Osteocyte (in vitro differentiated cells): ENCODE measurements around the gene PRC1. TPM values are rescaled to one million over a fixed set of nuclear protein-coding genes. Genes with fewer than 3 reads are reported as not detected.

Experiments used
- DNase-seq: peaks from one replicate; pipeline ENCODE4 v3.0.0; 2021; ENCODE audit warnings: mixed read lengths; ENCODE audit not compliant: unreplicated experiment; ENCODE audit errors: extremely low spot score
- H3K27ac Mint-ChIP-seq: one replicate; pipeline ENCODE4 v1.8.0; 2021; ENCODE audit warnings: mild to moderate bottlenecking, mixed read lengths; ENCODE audit not compliant: unreplicated experiment
- H3K27me3 Mint-ChIP-seq: one replicate; pipeline ENCODE4 v1.8.0; 2021; ENCODE audit warnings: mixed read lengths; ENCODE audit not compliant: unreplicated experiment
- H3K36me3 Mint-ChIP-seq: one replicate; pipeline ENCODE4 v1.8.0; 2021; ENCODE audit warnings: mixed read lengths; ENCODE audit not compliant: unreplicated experiment
- H3K4me1 Mint-ChIP-seq: one replicate; pipeline ENCODE4 v1.8.0; 2021; ENCODE audit warnings: mixed read lengths; ENCODE audit not compliant: unreplicated experiment
- H3K4me3 Mint-ChIP-seq: one replicate; pipeline ENCODE4 v1.8.0; 2021; ENCODE audit warnings: mild to moderate bottlenecking, moderate library complexity, mixed read lengths; ENCODE audit not compliant: unreplicated experiment
- H3K9me3 Mint-ChIP-seq: one replicate; pipeline ENCODE4 v1.8.0; 2021; ENCODE audit warnings: mixed read lengths; ENCODE audit not compliant: unreplicated experiment
- CTCF ChIP-seq: fragments of 200-600 bp; sonication (generic); IDR thresholded peaks from 2 replicates; pipeline ENCODE4 v1.5.0; 2021; ENCODE audit warnings: antibody characterized with exemption, mild to moderate bottlenecking, moderate library complexity
- total RNA-seq: library from RNA; stranded (reverse); gene quantifications from 2 replicates; pipeline ENCODE4 v1.2.1, GENCODE V29; 2021

PRC1 gene
- total RNA-seq, 1 donor from 2014 or later = 33.9 TPM

GRCh38 chr15:90982135-90982534, 12.2 kb downstream of the PRC1 start:
- H3K36me3 Mint-ChIP-seq = peaks cover 9% of the 10 kb centered on the region
- H3K4me3 Mint-ChIP-seq = no peak overlapping the region
- peaks cover 11% of the 10 kb centered on the region for H3K4me1 Mint-ChIP-seq
- no peaks in the 10 kb centered on the region for H3K9me3 Mint-ChIP-seq
- H3K27me3 Mint-ChIP-seq = no peaks in the 10 kb centered on the region
- DNase-seq = no peak
- no peak for TF ChIP-seq CTCF
- H3K27ac Mint-ChIP-seq = no peak overlapping the region

GRCh38 chr15:90981681-90982080, 12.7 kb downstream of the PRC1 start:
- H3K4me3 Mint-ChIP-seq = no peak overlapping the region
- H3K9me3 Mint-ChIP-seq = no peaks in the 10 kb centered on the region
- H3K27me3 Mint-ChIP-seq = no peaks in the 10 kb centered on the region
- no peak for TF ChIP-seq CTCF
- peaks cover 9% of the 10 kb centered on the region for H3K36me3 Mint-ChIP-seq
- peaks cover 9% of the 10 kb centered on the region for H3K4me1 Mint-ChIP-seq
- H3K27ac Mint-ChIP-seq = no peak overlapping the region
- no peak for DNase-seq

- Mint-ChIP-seq H3K4me1 (peaks cover 6% of the 10 kb centered on the region), H3K4me3 (no peak overlapping the region), H3K27ac (no peak overlapping the region), H3K27me3 (no peaks in the 10 kb centered on the region), H3K36me3 (peaks cover 15% of the 10 kb centered on the region), H3K9me3 (no peaks in the 10 kb centered on the region)
- no peak for TF ChIP-seq CTCF
- DNase-seq = no peak
Observed at GRCh38 chr15:90979582-90979981, 14.8 kb downstream of the PRC1 start.

- DNase-seq = no peak
- no peak for TF ChIP-seq CTCF
- Mint-ChIP-seq H3K4me1 (peaks cover 3% of the 10 kb centered on the region), H3K27ac (no peak overlapping the region), H3K4me3 (no peak overlapping the region), H3K27me3 (no peaks in the 10 kb centered on the region), H3K36me3 (peaks cover 15% of the 10 kb centered on the region), H3K9me3 (no peaks in the 10 kb centered on the region)
Observed at GRCh38 chr15:90974216-90974615, 20.1 kb downstream of the PRC1 start.

GRCh38 chr15:90972133-90972532, 22.2 kb downstream of the PRC1 start:
- Mint-ChIP-seq H3K4me1 (no peaks in the 10 kb centered on the region), H3K36me3 (peaks cover 12% of the 10 kb centered on the region)
- no peak for TF ChIP-seq CTCF

More at GRCh38 chr15:90972133-90972532, 22.2 kb downstream of the PRC1 start:
- no peak for DNase-seq
- Mint-ChIP-seq H3K27ac (no peak overlapping the region), H3K27me3 (no peaks in the 10 kb centered on the region), H3K4me3 (no peak overlapping the region), H3K9me3 (no peaks in the 10 kb centered on the region)
